ENCODE results near the gene PCAT6.
A peak's percentile ranks its signal among the peaks of the same experiment; 100 is the strongest.
"Not testable (repeated sequence)": the region's sequence is repeated elsewhere in the genome, so short reads cannot be mapped to it uniquely, and the experiment has no call there.

The PCAT6 gene

DNA sequence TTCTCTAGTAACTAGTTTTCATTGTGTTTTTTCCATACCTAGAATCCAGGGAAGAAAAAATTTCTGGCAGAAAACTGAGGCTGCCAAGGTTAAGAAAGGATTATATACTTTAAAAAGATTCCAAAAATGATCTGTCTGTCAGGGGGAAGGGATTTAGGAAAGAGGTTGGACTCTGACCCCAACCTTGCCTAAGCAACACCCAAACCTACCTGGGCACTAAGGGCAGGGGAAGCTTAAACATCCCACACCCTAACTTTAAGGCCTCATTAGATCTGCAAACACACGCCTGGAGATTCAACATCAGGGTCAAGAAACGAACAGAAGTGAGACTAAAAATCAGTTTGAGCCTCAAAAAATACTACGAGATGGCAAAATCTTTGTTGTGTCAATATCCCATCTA, 22.0 kb upstream of the PCAT6 start:
- peak overlapping the region; percentile 78 for H3K27ac Mint-ChIP-seq
- DNase-seq, result no peak
- no peak overlapping the region for H3K4me3 Mint-ChIP-seq

GRCh38 chr1:202791077-202791747, 19.5 kb upstream of the PCAT6 start:
- H3K4me1 Mint-ChIP-seq, result peaks cover 10% of the 10 kb centered on the region
- no peak overlapping the region for H3K4me3 Mint-ChIP-seq
- TF ChIP-seq, protein P1, sequence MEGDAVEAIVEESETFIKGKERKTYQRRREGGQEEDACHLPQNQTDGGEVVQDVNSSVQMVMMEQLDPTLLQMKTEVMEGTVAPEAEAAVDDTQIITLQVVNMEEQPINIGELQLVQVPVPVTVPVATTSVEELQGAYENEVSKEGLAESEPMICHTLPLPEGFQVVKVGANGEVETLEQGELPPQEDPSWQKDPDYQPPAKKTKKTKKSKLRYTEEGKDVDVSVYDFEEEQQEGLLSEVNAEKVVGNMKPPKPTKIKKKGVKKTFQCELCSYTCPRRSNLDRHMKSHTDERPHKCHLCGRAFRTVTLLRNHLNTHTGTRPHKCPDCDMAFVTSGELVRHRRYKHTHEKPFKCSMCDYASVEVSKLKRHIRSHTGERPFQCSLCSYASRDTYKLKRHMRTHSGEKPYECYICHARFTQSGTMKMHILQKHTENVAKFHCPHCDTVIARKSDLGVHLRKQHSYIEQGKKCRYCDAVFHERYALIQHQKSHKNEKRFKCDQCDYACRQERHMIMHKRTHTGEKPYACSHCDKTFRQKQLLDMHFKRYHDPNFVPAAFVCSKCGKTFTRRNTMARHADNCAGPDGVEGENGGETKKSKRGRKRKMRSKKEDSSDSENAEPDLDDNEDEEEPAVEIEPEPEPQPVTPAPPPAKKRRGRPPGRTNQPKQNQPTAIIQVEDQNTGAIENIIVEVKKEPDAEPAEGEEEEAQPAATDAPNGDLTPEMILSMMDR (IDR thresholded peaks at IDR 0.05), result no peak
- no peak for DNase-seq
- peak overlapping the region; percentile 91 for H3K27ac Mint-ChIP-seq
- H3K27me3 Mint-ChIP-seq (ENCODE audit: low read depth, poor library complexity), result no peaks in the 10 kb centered on the region
- peaks cover 13% of the 10 kb centered on the region for H3K9me3 Mint-ChIP-seq
- peaks cover 57% of the 10 kb centered on the region for H3K36me3 Mint-ChIP-seq (ENCODE audit: low read depth)

More for the DNA sequence above, 22.0 kb upstream of the PCAT6 start:
- Mint-ChIP-seq H3K9me3 (peaks cover 13% of the 10 kb centered on the region), H3K4me1 (peaks cover 9% of the 10 kb centered on the region), H3K36me3 (ENCODE audit: low read depth) (peaks cover 66% of the 10 kb centered on the region), H3K27me3 (ENCODE audit: low read depth, poor library complexity) (no peaks in the 10 kb centered on the region)
- TF ChIP-seq, protein P1 (IDR thresholded peaks at IDR 0.05), result no peak

- H3K27ac Mint-ChIP-seq, result peak overlapping the region; percentile 66
- no peak for DNase-seq
- peaks cover 28% of the 10 kb centered on the region for H3K4me1 Mint-ChIP-seq
- TF ChIP-seq, protein P1 (IDR thresholded peaks at IDR 0.05), result no peak
- H3K9me3 Mint-ChIP-seq, result no peaks in the 10 kb centered on the region
- no peaks in the 10 kb centered on the region for H3K27me3 Mint-ChIP-seq (ENCODE audit: low read depth, poor library complexity)
- H3K4me3 Mint-ChIP-seq, result no peak overlapping the region
- H3K36me3 Mint-ChIP-seq (ENCODE audit: low read depth), result peaks cover 45% of the 10 kb centered on the region
Measured at GRCh38 chr1:202794051-202794740, 16.6 kb upstream of the PCAT6 start.

GRCh38 chr1:202794931-202795330, 15.8 kb upstream of the PCAT6 start:
- H3K9me3 Mint-ChIP-seq; H3K27me3 Mint-ChIP-seq (ENCODE audit: low read depth, poor library complexity); DNase-seq; H3K4me3 Mint-ChIP-seq; H3K27ac Mint-ChIP-seq: not testable (repeated sequence)
- peaks cover 28% of the 10 kb centered on the region for H3K4me1 Mint-ChIP-seq
- H3K36me3 Mint-ChIP-seq (ENCODE audit: low read depth), result peaks cover 38% of the 10 kb centered on the region

- H3K36me3 Mint-ChIP-seq (ENCODE audit: low read depth), result peaks cover 39% of the 10 kb centered on the region
- H3K4me1 Mint-ChIP-seq, result peaks cover 23% of the 10 kb centered on the region
- DNase-seq, result no peak
- peaks cover 4% of the 10 kb centered on the region for H3K9me3 Mint-ChIP-seq
- H3K4me3 Mint-ChIP-seq, result no peak overlapping the region
- TF ChIP-seq, protein P1 (IDR thresholded peaks at IDR 0.05), result no peak
- no peak overlapping the region for H3K27ac Mint-ChIP-seq
- H3K27me3 Mint-ChIP-seq (ENCODE audit: low read depth, poor library complexity), result peaks cover 2% of the 10 kb centered on the region
Measured at GRCh38 chr1:202796670-202797069, 14.1 kb upstream of the PCAT6 start.

GRCh38 chr1:202798260-202798659, 12.5 kb upstream of the PCAT6 start:
- peaks cover 4% of the 10 kb centered on the region for H3K9me3 Mint-ChIP-seq
- H3K4me3 Mint-ChIP-seq, result no peak overlapping the region
- H3K36me3 Mint-ChIP-seq (ENCODE audit: low read depth), result peaks cover 44% of the 10 kb centered on the region
- peaks cover 2% of the 10 kb centered on the region for H3K27me3 Mint-ChIP-seq (ENCODE audit: low read depth, poor library complexity)
- H3K4me1 Mint-ChIP-seq, result peaks cover 32% of the 10 kb centered on the region
- DNase-seq, result no peak
- TF ChIP-seq, protein P1 (IDR thresholded peaks at IDR 0.05), result no peak
- no peak overlapping the region for H3K27ac Mint-ChIP-seq
